RWPE2 (cell line): ENCODE results near the gene HNRNPA2B1.

Experiments used
- ATAC-seq: fragments of 200-7000 bp; cut with Tn5 transposase; 3 replicates; pipeline ENCODE4 v1.9.1; 2021; ENCODE audit warnings: low read depth
- DNase-seq: peaks from one replicate; pipeline ENCODE4 v3.0.0-alpha.2; 2020; ENCODE audit warnings: low spot score
- H3K27ac ChIP-seq: fragments of 450-650 bp; 2 replicates; pipeline ENCODE4 v1.5.1; 2017; ENCODE audit warnings: mild to moderate bottlenecking; ENCODE audit not compliant: poor library complexity, severe bottlenecking
- H3K27me3 ChIP-seq: fragments of 250-450 bp; sonication (Bioruptor Pico); 2 replicates; pipeline ENCODE4 v1.5.1; 2021; ENCODE audit warnings: mild to moderate bottlenecking, moderate library complexity; ENCODE audit not compliant: insufficient read depth, poor library complexity, severe bottlenecking
- H3K36me3 ChIP-seq: fragments of 250-450 bp; sonication (Bioruptor Pico); 2 replicates; pipeline ENCODE4 v1.5.1; 2020; ENCODE audit warnings: low read depth, mild to moderate bottlenecking, moderate library complexity
- H3K4me1 ChIP-seq: fragments of 250-450 bp; sonication (Bioruptor Pico); 2 replicates; pipeline ENCODE4 v1.5.1; 2021; ENCODE audit warnings: mild to moderate bottlenecking, moderate library complexity; ENCODE audit not compliant: insufficient read depth, poor library complexity, severe bottlenecking
- H3K4me3 ChIP-seq: fragments of 250-450 bp; sonication (Bioruptor Pico); 2 replicates; pipeline ENCODE4 v1.5.1; 2021; ENCODE audit warnings: mild to moderate bottlenecking, moderate library complexity; ENCODE audit not compliant: severe bottlenecking
- H3K9me3 ChIP-seq: fragments of 250-450 bp; sonication (Bioruptor Pico); 2 replicates; pipeline ENCODE4 v1.5.1; 2021; ENCODE audit warnings: mild to moderate bottlenecking, moderate library complexity; ENCODE audit not compliant: severe bottlenecking
- CTCF ChIP-seq: fragments of 450-650 bp; IDR thresholded peaks from one replicate; pipeline ENCODE4 v1.5.1; 2017; ENCODE audit warnings: mild to moderate bottlenecking, moderate library complexity; ENCODE audit not compliant: poor library complexity, severe bottlenecking

HNRNPA2B1 gene

GRCh38 chr7:26213807-26214515 is 13.4 kb upstream of the HNRNPA2B1 start:
- no peak for ATAC-seq
- no peaks in the 10 kb centered on the region for H3K4me1 ChIP-seq
- TF ChIP-seq CTCF, result no peak
- peaks cover 41% of the 10 kb centered on the region for H3K36me3 ChIP-seq
- no peak overlapping the region for H3K4me3 ChIP-seq
- H3K27ac ChIP-seq, result no peak overlapping the region
- H3K9me3 ChIP-seq, result no peaks in the 10 kb centered on the region
- H3K27me3 ChIP-seq, result no peaks in the 10 kb centered on the region
- no peak for DNase-seq

- ATAC-seq, result no peak; the same call in 2 of the 3 replicates
- Histone ChIP-seq H3K36me3 (peaks cover 50% of the 10 kb centered on the region), H3K4me3 (no peak overlapping the region), H3K4me1 (no peaks in the 10 kb centered on the region), H3K27ac (no peak overlapping the region), H3K9me3 (no peaks in the 10 kb centered on the region), H3K27me3 (no peaks in the 10 kb centered on the region)
- DNase-seq, result no peak
- no peak for TF ChIP-seq CTCF
Observed at GRCh38 chr7:26212921-26213718, 12.6 kb upstream of the HNRNPA2B1 start.

GRCh38 chr7:26208040-26208439 is 7.5 kb upstream of the HNRNPA2B1 start:
- Histone ChIP-seq H3K4me1 (peaks cover 12% of the 10 kb centered on the region), H3K9me3 (no peaks in the 10 kb centered on the region), H3K4me3 (no peak overlapping the region), H3K27ac (no peak overlapping the region), H3K36me3 (peaks cover 100% of the 10 kb centered on the region), H3K27me3 (no peaks in the 10 kb centered on the region)
- DNase-seq (no peak), ATAC-seq (no peak)
- no peak for TF ChIP-seq CTCF

- no peaks in the 10 kb centered on the region for H3K9me3 ChIP-seq
- no peak for ATAC-seq
- no peak for DNase-seq
- H3K27ac ChIP-seq, result peak overlapping the region; percentile 90
- H3K4me3 ChIP-seq, result peak overlapping the region; percentile 97
- peaks cover 78% of the 10 kb centered on the region for H3K36me3 ChIP-seq
- no peaks in the 10 kb centered on the region for H3K27me3 ChIP-seq
- TF ChIP-seq CTCF, result no peak
- H3K4me1 ChIP-seq, result peaks cover 12% of the 10 kb centered on the region
Observed at GRCh38 chr7:26203016-26203415, 2.5 kb upstream of the HNRNPA2B1 start.
